Activated CD4-positive, alpha-beta memory T cell treated with anti-CD3 and anti-CD28 coated beads for 36 hours (primary cell): ENCODE results near the gene NYAP1. TPM values are rescaled to one million over a fixed set of nuclear protein-coding genes. Genes with fewer than 3 reads are reported as not detected.
"Not testable (repeated sequence)": the region's sequence is repeated elsewhere in the genome, so short reads cannot be mapped to it uniquely, and the experiment has no call there.

Source experiments
- CTCF ChIA-PET: fragments of 350-600 bp; sonication (Branson Sonifier 250); formaldehyde crosslinking; loops from one replicate; lab custom pipeline; 2021; ENCODE audit warnings: antibody characterized with exemption, inconsistent platforms; lab: Charles Lee
- POLR2A ChIA-PET: fragments of 350-600 bp; sonication (Branson Sonifier 250); formaldehyde crosslinking; loops from one replicate; lab custom pipeline; 2021; ENCODE audit warnings: antibody characterized with exemption; lab: Charles Lee
- DNase-seq: peaks from one replicate; pipeline ENCODE4 v3.0.0-alpha.2; 2020
- H3K27ac Mint-ChIP-seq: one replicate; pipeline ENCODE4 v1.8.0; 2021; ENCODE audit warnings: mixed read lengths
- H3K27me3 Mint-ChIP-seq: one replicate; pipeline ENCODE4 v1.8.0; 2021; ENCODE audit warnings: mixed read lengths
- H3K36me3 Mint-ChIP-seq: one replicate; pipeline ENCODE4 v1.8.0; 2021; ENCODE audit warnings: mixed read lengths
- H3K4me1 Mint-ChIP-seq: one replicate; pipeline ENCODE4 v1.8.0; 2021; ENCODE audit warnings: low read depth, mixed read lengths
- H3K4me3 Mint-ChIP-seq: one replicate; pipeline ENCODE4 v1.8.0; 2021; ENCODE audit warnings: mild to moderate bottlenecking, mixed read lengths
- H3K9me3 Mint-ChIP-seq: one replicate; pipeline ENCODE4 v1.8.0; 2021; ENCODE audit warnings: mixed read lengths
- intact Hi-C: fragments of 100-400 bp; cut with micrococcal nuclease; formaldehyde crosslinking; loops from one replicate; pipeline ENCODE4 v1.15.1; 2023
- total RNA-seq, 2 experiments: library from RNA; stranded (reverse); gene quantifications; one replicate each; pipeline ENCODE4 v1.2.3, GENCODE V29; 2021

NYAP1 gene
- total RNA-seq, 2 experiments from 2014 or later = 0.17 to 0.24 TPM

- CTCF ChIA-PET = interaction anchor here (0.8 to 11.7 kb wide), 7 partner anchors 10 to 57 kb away, joined by 3 to 132 read pairs (median 9); no protein-coding TSS in a partner anchor
- peaks cover 11% of the 10 kb centered on the region for H3K36me3 Mint-ChIP-seq
- intact Hi-C loops = loop anchor here (1.0 to 2.0 kb wide), 2 partner anchors 60 to 73 kb away; partner anchors contain the start of genes MOSPD3 and TSC22D4
Observed at GRCh38 chr7:100539436-100540006, 55.8 kb downstream of the NYAP1 start.

GRCh38 chr7:100540073-100540723 lies 56.5 kb downstream of the NYAP1 start:
- Mint-ChIP-seq H3K4me1 (peaks cover 55% of the 10 kb centered on the region), H3K36me3 (peaks cover 11% of the 10 kb centered on the region), H3K4me3 (peak overlapping the region; percentile 95), H3K9me3 (no peaks in the 10 kb centered on the region), H3K27ac (peak overlapping the region; percentile 90), H3K27me3 (no peaks in the 10 kb centered on the region)
- CTCF ChIA-PET = interaction anchor here (2.8 to 11.7 kb wide), 2 partner anchors 17 to 57 kb away, joined by 10 to 132 read pairs; no protein-coding TSS in a partner anchor
- intact Hi-C loops = no loop called here
- no peak for DNase-seq
- POLR2A ChIA-PET = interaction anchor here (0.6 to 2.6 kb wide), 3 partner anchors 9 to 92 kb away, joined by 3 to 12 read pairs (median 7); partner anchors contain the start of genes FBXO24 and LRCH4

More at GRCh38 chr7:100539436-100540006, 55.8 kb downstream of the NYAP1 start:
- Mint-ChIP-seq H3K4me3 (peak overlapping the region; percentile 95), H3K27me3 (no peaks in the 10 kb centered on the region), H3K4me1 (peaks cover 48% of the 10 kb centered on the region), H3K27ac (peak overlapping the region; percentile 90), H3K9me3 (no peaks in the 10 kb centered on the region)
- DNase-seq = peak; percentile 43
- POLR2A ChIA-PET = interaction anchor here (0.8 to 2.6 kb wide), 6 partner anchors 10 to 617 kb away, joined by 3 to 12 read pairs (median 3); partner anchors contain the start of genes FBXO24, LRCH4 and ZCWPW1

GRCh38 chr7:100541309-100541708 lies 57.6 kb downstream of the NYAP1 start:
- DNase-seq = peak; percentile 45
- H3K27ac Mint-ChIP-seq = peak overlapping the region; percentile 98
- POLR2A ChIA-PET = interaction anchor here (1.3 to 1.5 kb wide), 3 partner anchors 14 to 45 kb away, joined by 3 to 5 read pairs (median 4); partner anchors contain the start of genes FBXO24 and LRCH4
- peak overlapping the region; percentile 95 for H3K4me3 Mint-ChIP-seq
- H3K36me3 Mint-ChIP-seq = peaks cover 11% of the 10 kb centered on the region
- peaks cover 65% of the 10 kb centered on the region for H3K4me1 Mint-ChIP-seq
- intact Hi-C loops, H3K27me3 Mint-ChIP-seq, H3K9me3 Mint-ChIP-seq: not testable (repeated sequence)
- CTCF ChIA-PET = interaction anchor here (0.7 to 11.7 kb wide), 3 partner anchors 16 to 59 kb away, joined by 3 to 132 read pairs (median 7); no protein-coding TSS in a partner anchor

GRCh38 chr7:100543586-100543985 lies 59.9 kb downstream of the NYAP1 start:
- POLR2A ChIA-PET = interaction anchor here (1.0 to 2.1 kb wide), 2 partner anchors 13 to 65 kb away, joined by 4 to 15 read pairs; partner anchors contain the start of gene TSC22D4
- Mint-ChIP-seq H3K4me3 (peak overlapping the region; percentile 72), H3K36me3 (peaks cover 12% of the 10 kb centered on the region), H3K27ac (peak overlapping the region; percentile 98), H3K27me3 (no peaks in the 10 kb centered on the region), H3K4me1 (peaks cover 83% of the 10 kb centered on the region), H3K9me3 (no peaks in the 10 kb centered on the region)
- no peak for DNase-seq
- intact Hi-C loops = loop anchor here (1.0 kb wide), 1 partner anchor 16 kb away; no protein-coding TSS in a partner anchor
- CTCF ChIA-PET = interaction anchor here (1.1 to 11.7 kb wide), 2 partner anchors 14 to 16 kb away, joined by 4 to 132 read pairs; no protein-coding TSS in a partner anchor

GRCh38 chr7:100544386-100544785 lies 60.7 kb downstream of the NYAP1 start:
- CTCF ChIA-PET = interaction anchor here (1.0 to 11.7 kb wide), 3 partner anchors 13 to 148 kb away, joined by 3 to 132 read pairs (median 6); no protein-coding TSS in a partner anchor
- Mint-ChIP-seq H3K36me3 (peaks cover 19% of the 10 kb centered on the region), H3K4me3 (peak overlapping the region; percentile 72), H3K27me3 (no peaks in the 10 kb centered on the region), H3K27ac (peak overlapping the region; percentile 98), H3K4me1 (peaks cover 87% of the 10 kb centered on the region), H3K9me3 (no peaks in the 10 kb centered on the region)
- POLR2A ChIA-PET = interaction anchor here (1.1 to 1.8 kb wide), 4 partner anchors 42 to 147 kb away, joined by 3 to 8 read pairs (median 4); partner anchors contain the start of genes FBXO24, LRCH4, MEPCE and ZCWPW1
- DNase-seq = peak; percentile 42
- intact Hi-C loops = no loop called here

Other genes with a start within 250 kb of the NYAP1 start
- not detected for gene SPDYE3, start 176.2 kb upstream of the NYAP1 start, total RNA-seq
- 10 to 100 TPM; 27.4 to 30.2 TPM for gene PILRB, start 125.8 kb upstream of the NYAP1 start, total RNA-seq
- gene PILRA, start 110.4 kb upstream of the NYAP1 start, total RNA-seq = under 1 TPM; 0.31 to 0.76 TPM
- gene ZCWPW1, start 55.2 kb upstream of the NYAP1 start, total RNA-seq = 1 to 10 TPM; 3.9 to 4.0 TPM
- gene MEPCE, start 54.1 kb upstream of the NYAP1 start, total RNA-seq = 10 to 100 TPM; 41.3 to 42.0 TPM
- 10 to 100 TPM; 76.0 to 76.5 TPM for gene PPP1R35, start 47.4 kb upstream of the NYAP1 start, total RNA-seq
- 1 to 10 TPM; 3.5 to 3.9 TPM for gene SPACDR, start 19.7 kb upstream of the NYAP1 start, total RNA-seq
- gene TSC22D4, start 4.7 kb upstream of the NYAP1 start, total RNA-seq = 10 to 100 TPM; 87.8 to 89.5 TPM
- gene AGFG2, start 55.3 kb downstream of the NYAP1 start, total RNA-seq = 10 to 100 TPM; 60.9 to 62.5 TPM
- gene SAP25, start 90.0 kb downstream of the NYAP1 start, total RNA-seq = 10 to 100 TPM in 1 of 2 experiments, 1 to 10 TPM in 1; 9.9 to 11.4 TPM
- gene LRCH4, start 102.2 kb downstream of the NYAP1 start, total RNA-seq = 10 to 100 TPM; 93.4 to 97.7 TPM
- 1 to 10 TPM; 2.2 to 2.6 TPM for gene FBXO24, start 102.4 kb downstream of the NYAP1 start, total RNA-seq
- gene PCOLCE, start 118.4 kb downstream of the NYAP1 start, total RNA-seq = 10 to 100 TPM in 1 of 2 experiments, 1 to 10 TPM in 1; 9.2 to 11.0 TPM
- gene MOSPD3, start 128.6 kb downstream of the NYAP1 start, total RNA-seq = 10 to 100 TPM; 14.0 to 14.4 TPM
- 1 to 10 TPM; 8.7 to 9.9 TPM for gene TFR2, start 157.6 kb downstream of the NYAP1 start, total RNA-seq
- gene ACTL6B, start 172.5 kb downstream of the NYAP1 start, total RNA-seq = not detected
- gene GNB2, start 189.8 kb downstream of the NYAP1 start, total RNA-seq = 100 to 1,000 TPM; 228 to 231 TPM
- gene GIGYF1, start 210.3 kb downstream of the NYAP1 start, total RNA-seq = 10 to 100 TPM; 40.2 to 40.5 TPM
- gene POP7, start 222.2 kb downstream of the NYAP1 start, total RNA-seq = 10 to 100 TPM; 38.7 to 42.2 TPM
- gene EPO, start 236.5 kb downstream of the NYAP1 start, total RNA-seq = not detected
- gene ZAN, start 249.7 kb downstream of the NYAP1 start, total RNA-seq = not detected